ENCODE measurements around the gene SNAI1.

- no peak for TF ChIP-seq POLR2AphosphoS5 (IDR thresholded peaks at IDR 0.05; ENCODE audit: low read depth, low read length)
- no peak for TF ChIP-seq CTCF (IDR thresholded peaks at IDR 0.05)
- no peak for TF ChIP-seq REST (IDR thresholded peaks at IDR 0.05; ENCODE audit: insufficient read depth in 1 of 2, low read depth in 2 of 2, low read length in 1 of 2)
- TF ChIP-seq SIN3A (IDR thresholded peaks at IDR 0.05; ENCODE audit: borderline replicate concordance, insufficient read depth, low read depth, low read length), result no peak
- TF ChIP-seq TCF7L2 (IDR thresholded peaks at IDR 0.05; ENCODE audit: low read depth, low read length), result no peak
These were observed 32.8 kb downstream of the SNAI1 start for GRCh38 chr20:50015636-50015992.

Measured in Panc1 (cell line).